PC-9 (cell line): ENCODE measurements around the gene PRKAG2. TPM values are rescaled to one million over a fixed set of nuclear protein-coding genes. Genes with fewer than 3 reads are reported as not detected.

ENCODE experiments used
- BruUV-seq: library from RNA; stranded (reverse); fragments of 400-500 nt; replicated peaks from 2 replicates; lab custom pipeline; 2021; lab: Mats Ljungman, UMichigan
- CTCF ChIA-PET: fragments of 300-600 bp; sonication (Branson Sonifier 250); formaldehyde crosslinking; loops from one replicate; lab custom pipeline; 2022; ENCODE audit warnings: antibody characterized with exemption; lab: Charles Lee
- POLR2A ChIA-PET: fragments of 300-600 bp; sonication (Branson Sonifier 250); formaldehyde crosslinking; loops from one replicate; lab custom pipeline; 2022; ENCODE audit warnings: antibody characterized with exemption; ENCODE audit not compliant: unreplicated experiment; lab: Charles Lee
- DNase-seq, 2 experiments: peaks; one replicate each; pipeline versions ENCODE4 v3.0.0 to v3.0.0-alpha.2; 2015 to 2022; ENCODE audit warnings: mixed read lengths in 1 of 2
- H2AFZ ChIP-seq: fragments of 200-600 bp; sonication (generic); 2 replicates; pipeline ENCODE4 v1.8.1; 2017; ENCODE audit warnings: antibody characterized with exemption
- H3F3A ChIP-seq: fragments of 200-600 bp; sonication (generic); 2 replicates; pipeline ENCODE4 v1.8.1; 2017; ENCODE audit warnings: antibody characterized with exemption, mild to moderate bottlenecking, low read depth; ENCODE audit not compliant: insufficient read depth
- H3K27ac ChIP-seq: fragments of 200-600 bp; sonication (generic); 2 replicates; pipeline ENCODE4 v1.6.1; 2016; ENCODE audit warnings: mixed run types
- H3K27me3 ChIP-seq: fragments of 200-600 bp; sonication (generic); 2 replicates; pipeline ENCODE4 v1.6.1; 2016; ENCODE audit warnings: low read depth, mixed run types; ENCODE audit not compliant: insufficient read depth
- H3K36me3 ChIP-seq: fragments of 200-600 bp; sonication (generic); 2 replicates; pipeline ENCODE4 v1.6.1; 2016; ENCODE audit warnings: low read depth, mixed run types
- H3K4me1 ChIP-seq: fragments of 200-600 bp; sonication (generic); replicated peaks from 2 replicates; pipeline ENCODE4 v1.6.1; 2016; ENCODE audit warnings: mixed run types; ENCODE audit not compliant: insufficient read depth
- H3K4me2 ChIP-seq: fragments of 200-600 bp; sonication (generic); 2 replicates; pipeline ENCODE4 v1.6.1; 2017; ENCODE audit warnings: mixed run types
- H3K4me3 ChIP-seq: fragments of 200-600 bp; sonication (generic); 2 replicates; pipeline ENCODE4 v1.6.1; 2016; ENCODE audit warnings: mixed run types
- H3K79me2 ChIP-seq: fragments of 200-600 bp; sonication (generic); 2 replicates; pipeline ENCODE4 v1.6.1; 2017; ENCODE audit warnings: low read depth, mixed run types
- H3K9me2 ChIP-seq: fragments of 200-600 bp; sonication (generic); 2 replicates; pipeline ENCODE4 v1.8.1; 2017; ENCODE audit warnings: mild to moderate bottlenecking; ENCODE audit not compliant: insufficient read depth
- H3K9me3 ChIP-seq: fragments of 200-600 bp; sonication (generic); 2 replicates; pipeline ENCODE4 v1.8.1; 2016; ENCODE audit warnings: low read depth; ENCODE audit not compliant: insufficient read depth
- H4K20me1 ChIP-seq: fragments of 200-600 bp; sonication (generic); 2 replicates; pipeline ENCODE4 v1.8.1; 2017; ENCODE audit not compliant: insufficient read depth
- EZH2 ChIP-seq: fragments of 200-600 bp; sonication (generic); IDR thresholded peaks from 2 replicates; pipeline ENCODE4 v1.8.0; 2017; ENCODE audit warnings: antibody characterized with exemption, low read depth
- intact Hi-C: fragments of 100-400 bp; cut with micrococcal nuclease; formaldehyde crosslinking; loops from one replicate; pipeline ENCODE4 v1.10.0; 2022; ENCODE audit not compliant: unreplicated experiment
- total RNA-seq: library from RNA; stranded (reverse); gene quantifications from 2 replicates; pipeline ENCODE4 v1.2.3, GENCODE V29; 2021
- TF ChIP-seq, protein P1 (sequence below): fragments of 200-600 bp; sonication (generic); conservative IDR thresholded peaks from 2 replicates; pipeline ENCODE4 v1.6.1; 2017; ENCODE audit warnings: mixed run types, antibody characterized with exemption, mild to moderate bottlenecking, moderate library complexity

Gene PRKAG2
- total RNA-seq, 1 experiment from 2014 or later, result 37.3 TPM

GRCh38 chr7:151724920-151725584 lies 151.9 kb downstream of the PRKAG2 start:
- peaks cover 34% of the 10 kb centered on the region for H3K4me1 ChIP-seq
- no peaks in the 10 kb centered on the region for H3K36me3 ChIP-seq
- H3K4me2 ChIP-seq, result no peak overlapping the region
- H2AFZ ChIP-seq, result no peak overlapping the region
- no peaks in the 10 kb centered on the region for H3K9me2 ChIP-seq
- H3K4me3 ChIP-seq, result no peak overlapping the region
- ChIA-PET CTCF (no interaction called here), POLR2A (interaction anchor here (0.6 kb wide), 1 partner anchor 93 kb away, joined by 3 read pairs; no protein-coding TSS in a partner anchor)
- TF ChIP-seq EZH2, result no peak
- H3K79me2 ChIP-seq, result no peaks in the 10 kb centered on the region
- intact Hi-C loops, result no loop called here
- H3K27ac ChIP-seq, result no peak overlapping the region
- no TSS peak for BruUV-seq
- H3K9me3 ChIP-seq, result no peaks in the 10 kb centered on the region
- peaks cover 13% of the 10 kb centered on the region for H3F3A ChIP-seq
- H3K27me3 ChIP-seq, result no peaks in the 10 kb centered on the region
- H4K20me1 ChIP-seq, result no peaks in the 10 kb centered on the region
- DNase-seq, result no peak

DNA sequence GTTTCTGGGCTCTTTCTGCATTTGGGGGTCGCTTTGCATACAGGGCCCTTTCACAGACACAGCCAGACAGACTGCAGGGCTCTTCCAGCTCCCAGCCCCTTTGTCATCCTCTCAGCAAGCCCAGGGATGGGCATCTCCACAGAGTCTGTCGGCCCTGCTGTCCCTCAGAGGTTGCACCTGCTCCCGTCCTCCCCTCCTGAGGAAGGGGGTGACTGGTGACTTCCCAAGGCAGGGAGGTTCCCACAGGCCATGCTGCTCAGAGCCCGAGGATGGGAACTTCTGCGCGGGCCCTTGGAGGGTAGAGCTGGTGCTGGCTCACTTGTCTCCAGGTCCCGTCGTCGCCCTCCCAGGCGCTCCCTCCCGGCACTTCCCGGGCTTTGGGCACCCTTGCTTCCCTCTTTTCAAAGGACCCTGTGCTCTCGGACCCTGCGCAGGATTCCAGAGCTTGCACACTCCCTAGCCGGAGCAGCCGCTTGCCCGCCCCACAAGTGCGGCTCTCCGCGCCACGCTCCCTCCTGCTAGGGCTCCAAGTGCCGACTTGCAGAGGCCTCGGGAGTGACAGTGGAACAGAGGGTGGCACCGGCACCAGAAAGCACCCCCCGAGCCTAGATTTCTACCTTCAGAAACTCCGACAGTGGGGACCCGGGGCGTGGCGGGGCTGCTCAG lies 152.5 kb downstream of the PRKAG2 start:
- intact Hi-C loops, result no loop called here
- no peak overlapping the region for H3K27ac ChIP-seq
- CTCF ChIA-PET, result no interaction called here

GRCh38 chr7:151723321-151723720 lies 153.6 kb downstream of the PRKAG2 start:
- Histone ChIP-seq H2AFZ (no peak overlapping the region), H3K4me2 (no peak overlapping the region), H3K4me3 (no peak overlapping the region), H3K9me2 (no peaks in the 10 kb centered on the region), H3K9me3 (no peaks in the 10 kb centered on the region), H3F3A (peaks cover 12% of the 10 kb centered on the region), H3K79me2 (no peaks in the 10 kb centered on the region), H3K27me3 (no peaks in the 10 kb centered on the region), H3K36me3 (no peaks in the 10 kb centered on the region), H3K4me1 (peaks cover 29% of the 10 kb centered on the region), H3K27ac (no peak overlapping the region), H4K20me1 (no peaks in the 10 kb centered on the region)
- intact Hi-C loops, result no loop called here
- no peak for TF ChIP-seq EZH2
- TF ChIP-seq, protein P1, sequence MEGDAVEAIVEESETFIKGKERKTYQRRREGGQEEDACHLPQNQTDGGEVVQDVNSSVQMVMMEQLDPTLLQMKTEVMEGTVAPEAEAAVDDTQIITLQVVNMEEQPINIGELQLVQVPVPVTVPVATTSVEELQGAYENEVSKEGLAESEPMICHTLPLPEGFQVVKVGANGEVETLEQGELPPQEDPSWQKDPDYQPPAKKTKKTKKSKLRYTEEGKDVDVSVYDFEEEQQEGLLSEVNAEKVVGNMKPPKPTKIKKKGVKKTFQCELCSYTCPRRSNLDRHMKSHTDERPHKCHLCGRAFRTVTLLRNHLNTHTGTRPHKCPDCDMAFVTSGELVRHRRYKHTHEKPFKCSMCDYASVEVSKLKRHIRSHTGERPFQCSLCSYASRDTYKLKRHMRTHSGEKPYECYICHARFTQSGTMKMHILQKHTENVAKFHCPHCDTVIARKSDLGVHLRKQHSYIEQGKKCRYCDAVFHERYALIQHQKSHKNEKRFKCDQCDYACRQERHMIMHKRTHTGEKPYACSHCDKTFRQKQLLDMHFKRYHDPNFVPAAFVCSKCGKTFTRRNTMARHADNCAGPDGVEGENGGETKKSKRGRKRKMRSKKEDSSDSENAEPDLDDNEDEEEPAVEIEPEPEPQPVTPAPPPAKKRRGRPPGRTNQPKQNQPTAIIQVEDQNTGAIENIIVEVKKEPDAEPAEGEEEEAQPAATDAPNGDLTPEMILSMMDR, result no peak
- no TSS peak for BruUV-seq
- ChIA-PET CTCF (no interaction called here), POLR2A (interaction anchor here (0.6 kb wide), 1 partner anchor 81 kb away, joined by 4 read pairs; no protein-coding TSS in a partner anchor)
- DNase-seq, result no peak

More for the DNA sequence above, 152.5 kb downstream of the PRKAG2 start:
- peaks cover 34% of the 10 kb centered on the region for H3K4me1 ChIP-seq
- DNase-seq, result no peak
- no peak for TF ChIP-seq EZH2
- TF ChIP-seq, protein P1, result no peak
- peaks cover 13% of the 10 kb centered on the region for H3F3A ChIP-seq
- no peaks in the 10 kb centered on the region for H4K20me1 ChIP-seq
- no peak overlapping the region for H3K4me2 ChIP-seq
- no peaks in the 10 kb centered on the region for H3K9me3 ChIP-seq
- no peaks in the 10 kb centered on the region for H3K79me2 ChIP-seq
- H3K27me3 ChIP-seq, result no peaks in the 10 kb centered on the region
- no peak overlapping the region for H3K4me3 ChIP-seq
- POLR2A ChIA-PET, result no interaction called here
- no peak overlapping the region for H2AFZ ChIP-seq
- BruUV-seq, result no TSS peak
- H3K36me3 ChIP-seq, result no peaks in the 10 kb centered on the region
- no peaks in the 10 kb centered on the region for H3K9me2 ChIP-seq
